HUES64 (cell line): ENCODE data around the gene SLC2A5. TPM values are rescaled to one million over a fixed set of nuclear protein-coding genes. Genes with fewer than 3 reads are reported as not detected.

Source experiments
- H3K27ac ChIP-seq: 2 replicates; pipeline ENCODE4 v1.7.0; 2013; ENCODE audit warnings: low read depth, low read length, inconsistent platforms
- H3K27me3 ChIP-seq: 2 replicates; pipeline ENCODE4 v1.6.1; 2013; ENCODE audit warnings: mild to moderate bottlenecking, low read length; ENCODE audit not compliant: insufficient read depth
- H3K36me3 ChIP-seq: 2 replicates; pipeline ENCODE4 v1.6.1; 2013; ENCODE audit warnings: mild to moderate bottlenecking, low read length; ENCODE audit not compliant: insufficient read depth
- H3K4me1 ChIP-seq: 2 replicates; pipeline ENCODE4 v1.6.1; 2013; ENCODE audit warnings: mild to moderate bottlenecking, low read length, moderate library complexity; ENCODE audit not compliant: insufficient read depth
- H3K4me3 ChIP-seq: 2 replicates; pipeline ENCODE4 v1.5.1; 2013; ENCODE audit warnings: mild to moderate bottlenecking, low read length, moderate library complexity
- H3K9ac ChIP-seq: 2 replicates; pipeline ENCODE4 v1.6.1; 2013; ENCODE audit warnings: mild to moderate bottlenecking, low read depth, low read length
- H3K9me3 ChIP-seq: 2 replicates; pipeline ENCODE4 v1.6.1; 2013; ENCODE audit warnings: low read depth, low read length; ENCODE audit not compliant: insufficient read depth
- WGBS: fragments of 150-250, 120-280 bp; methylation state at CpG from one replicate; pipeline ENCODE4 v1.1.7; 2013; ENCODE audit warnings: missing lambda C conversion rate; 5-methylcytosine and 5-hydroxymethylcytosine counted together
- polyA plus RNA-seq, 2 experiments: library from polyadenylated mRNA; stranded (reverse); fragments of 50-300 nt; gene quantifications; one replicate each; pipeline ENCODE4 v1.2.3, GENCODE V29; 2013

The SLC2A5 gene, protein sequence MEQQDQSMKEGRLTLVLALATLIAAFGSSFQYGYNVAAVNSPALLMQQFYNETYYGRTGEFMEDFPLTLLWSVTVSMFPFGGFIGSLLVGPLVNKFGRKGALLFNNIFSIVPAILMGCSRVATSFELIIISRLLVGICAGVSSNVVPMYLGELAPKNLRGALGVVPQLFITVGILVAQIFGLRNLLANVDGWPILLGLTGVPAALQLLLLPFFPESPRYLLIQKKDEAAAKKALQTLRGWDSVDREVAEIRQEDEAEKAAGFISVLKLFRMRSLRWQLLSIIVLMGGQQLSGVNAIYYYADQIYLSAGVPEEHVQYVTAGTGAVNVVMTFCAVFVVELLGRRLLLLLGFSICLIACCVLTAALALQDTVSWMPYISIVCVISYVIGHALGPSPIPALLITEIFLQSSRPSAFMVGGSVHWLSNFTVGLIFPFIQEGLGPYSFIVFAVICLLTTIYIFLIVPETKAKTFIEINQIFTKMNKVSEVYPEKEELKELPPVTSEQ
- polyA plus RNA-seq (2013, experiment 1 of 2): not detected
- 0.38 TPM for polyA plus RNA-seq (2013, experiment 2 of 2)

- peaks cover 4% of the 10 kb centered on the region; the same call in 1 of the 2 replicates for H3K4me1 ChIP-seq
- H3K27ac ChIP-seq: no peak within 1 kb of the TSS
- no peaks in the 10 kb centered on the region for H3K27me3 ChIP-seq
- H3K36me3 ChIP-seq: no peaks in the 10 kb centered on the region
- no peak within 1 kb of the TSS for H3K4me3 ChIP-seq
- no peaks in the 10 kb centered on the region for H3K9me3 ChIP-seq
- H3K9ac ChIP-seq: no peak within 1 kb of the TSS
- WGBS: 67% methylated on average over 8 of the region's 8 CpGs
Measured at GRCh38 chr1:9069326-9070100, at the start of gene SLC2A5. Gene SLC2A5 (minus strand): TSS chr1:9069635. CDS start chr1:9069536, 99 bp downstream.

DNA sequence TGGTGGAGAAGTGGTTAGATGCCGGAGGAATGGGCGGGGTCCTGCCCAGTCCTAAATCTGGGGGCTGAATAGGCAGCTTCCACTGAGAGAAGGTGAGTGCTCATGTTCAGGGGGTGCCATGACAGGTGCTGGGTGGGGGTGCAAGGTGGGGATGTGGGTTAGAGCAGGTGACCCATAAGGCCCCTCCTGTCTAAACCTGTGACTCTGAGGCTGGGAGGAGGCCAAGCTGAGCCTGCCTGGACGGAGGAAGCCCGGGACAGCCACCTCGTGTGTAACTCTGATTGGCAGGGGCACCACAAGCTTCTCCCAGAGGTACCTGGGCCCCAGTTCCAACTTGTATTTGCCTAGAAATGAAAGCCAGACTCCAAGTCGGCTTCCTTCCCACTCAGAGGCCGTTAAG, 48.8 kb upstream of the SLC2A5 start:
- no peaks in the 10 kb centered on the region for H3K9me3 ChIP-seq
- no peaks in the 10 kb centered on the region for H3K4me1 ChIP-seq
- no peaks in the 10 kb centered on the region for H3K36me3 ChIP-seq
- 94% methylated on average over 7 of the region's 7 CpGs for WGBS
- no peaks in the 10 kb centered on the region for H3K27me3 ChIP-seq
- H3K9ac ChIP-seq: no peak overlapping the region
- no peak overlapping the region for H3K4me3 ChIP-seq
- no peak overlapping the region for H3K27ac ChIP-seq

DNA sequence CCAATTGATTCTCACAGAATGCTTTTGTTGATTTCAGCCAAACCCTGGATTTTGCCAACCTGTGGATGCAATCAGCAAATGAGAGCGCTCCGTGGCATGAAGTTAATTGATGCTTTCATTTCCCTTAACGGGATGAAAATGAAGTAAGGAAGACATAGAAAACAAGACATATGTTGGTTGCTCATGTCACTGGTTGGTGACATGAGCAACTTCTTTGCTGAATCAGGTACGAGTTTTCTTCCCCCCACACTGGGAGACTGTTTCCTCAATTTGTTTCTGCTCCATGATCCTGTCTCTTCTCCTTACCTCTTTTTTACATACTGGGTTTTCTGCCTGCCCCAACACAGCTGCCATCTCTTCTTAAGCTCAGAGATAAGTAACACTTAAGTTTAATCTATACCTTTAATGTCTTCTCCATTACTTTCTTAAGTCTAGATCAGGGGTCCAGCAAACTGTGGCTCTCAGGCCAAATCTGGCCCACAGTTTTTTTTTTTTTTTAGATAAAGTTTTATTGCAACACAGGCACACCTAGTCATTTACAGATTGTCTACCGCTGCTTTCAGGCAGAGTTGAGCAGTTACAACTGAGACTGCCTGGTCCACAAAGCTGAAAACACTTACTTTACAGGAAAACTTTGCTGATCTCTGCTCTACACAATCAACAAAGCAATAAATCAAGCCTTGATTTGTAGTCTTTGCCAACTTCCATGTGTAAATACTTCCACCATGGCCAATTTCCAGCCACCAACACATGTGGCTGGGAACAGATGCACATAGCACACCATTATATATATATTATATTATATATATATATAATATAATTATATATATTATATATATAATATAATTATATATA, 46.1 kb upstream of the SLC2A5 start:
- H3K4me1 ChIP-seq: no peaks in the 10 kb centered on the region
- no peaks in the 10 kb centered on the region for H3K9me3 ChIP-seq
- H3K27me3 ChIP-seq: no peaks in the 10 kb centered on the region
- no peak overlapping the region for H3K9ac ChIP-seq
- no peak overlapping the region for H3K4me3 ChIP-seq
- H3K27ac ChIP-seq: no peak overlapping the region
- no peaks in the 10 kb centered on the region for H3K36me3 ChIP-seq
- 94% methylated on average over 5 of the region's 5 CpGs for WGBS

- H3K36me3 ChIP-seq: no peaks in the 10 kb centered on the region
- H3K9ac ChIP-seq: no peak overlapping the region
Measured at GRCh38 chr1:9112961-9113880, 43.8 kb upstream of the SLC2A5 start.

GRCh38 chr1:9111957-9112356, 42.5 kb upstream of the SLC2A5 start:
- H3K36me3 ChIP-seq: no peaks in the 10 kb centered on the region
- H3K9ac ChIP-seq: no peak overlapping the region
- WGBS: 95% methylated on average over 9 of the region's 9 CpGs
- no peaks in the 10 kb centered on the region for H3K9me3 ChIP-seq
- no peak overlapping the region for H3K27ac ChIP-seq
- no peak overlapping the region for H3K4me3 ChIP-seq
- H3K27me3 ChIP-seq: no peaks in the 10 kb centered on the region
- H3K4me1 ChIP-seq: no peaks in the 10 kb centered on the region

More at GRCh38 chr1:9112961-9113880, 43.8 kb upstream of the SLC2A5 start:
- H3K27me3 ChIP-seq: no peaks in the 10 kb centered on the region
- no peak overlapping the region for H3K27ac ChIP-seq
- no peak overlapping the region for H3K4me3 ChIP-seq
- H3K9me3 ChIP-seq: no peaks in the 10 kb centered on the region
- no peaks in the 10 kb centered on the region for H3K4me1 ChIP-seq
- WGBS: 86% methylated on average over 13 of the region's 13 CpGs

DNA sequence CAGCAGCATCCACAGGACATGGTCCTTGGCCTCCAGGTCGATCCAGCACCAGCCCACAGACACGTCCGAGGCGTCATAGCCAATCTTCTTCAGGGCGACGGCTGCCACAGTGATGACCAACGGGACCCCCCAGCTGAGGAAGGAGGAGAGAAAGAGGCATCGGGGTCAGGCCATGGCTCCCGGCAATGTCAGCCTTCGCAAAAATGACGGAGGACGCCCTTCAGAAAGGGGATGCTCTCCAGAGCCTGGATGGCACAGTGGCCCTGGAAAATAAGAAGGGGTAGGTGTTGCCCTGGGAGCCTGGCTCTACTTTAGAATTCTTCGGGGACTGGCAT, 41.9 kb upstream of the SLC2A5 start:
- no peak overlapping the region for H3K27ac ChIP-seq
- H3K9ac ChIP-seq: no peak overlapping the region
- 92% methylated on average over 13 of the region's 13 CpGs for WGBS
- H3K4me1 ChIP-seq: no peaks in the 10 kb centered on the region
- no peaks in the 10 kb centered on the region for H3K36me3 ChIP-seq
- H3K9me3 ChIP-seq: no peaks in the 10 kb centered on the region
- H3K4me3 ChIP-seq: no peak overlapping the region
- no peaks in the 10 kb centered on the region for H3K27me3 ChIP-seq

- H3K36me3 ChIP-seq: no peaks in the 10 kb centered on the region
- no peaks in the 10 kb centered on the region for H3K27me3 ChIP-seq
- H3K9me3 ChIP-seq: no peaks in the 10 kb centered on the region
- H3K4me3 ChIP-seq: no peak overlapping the region
- no peak overlapping the region for H3K27ac ChIP-seq
- 51% methylated on average over 17 of the region's 18 CpGs for WGBS
- H3K4me1 ChIP-seq: no peaks in the 10 kb centered on the region
- H3K9ac ChIP-seq: no peak overlapping the region
Measured at GRCh38 chr1:9110669-9111356, 41.4 kb upstream of the SLC2A5 start.

DNA sequence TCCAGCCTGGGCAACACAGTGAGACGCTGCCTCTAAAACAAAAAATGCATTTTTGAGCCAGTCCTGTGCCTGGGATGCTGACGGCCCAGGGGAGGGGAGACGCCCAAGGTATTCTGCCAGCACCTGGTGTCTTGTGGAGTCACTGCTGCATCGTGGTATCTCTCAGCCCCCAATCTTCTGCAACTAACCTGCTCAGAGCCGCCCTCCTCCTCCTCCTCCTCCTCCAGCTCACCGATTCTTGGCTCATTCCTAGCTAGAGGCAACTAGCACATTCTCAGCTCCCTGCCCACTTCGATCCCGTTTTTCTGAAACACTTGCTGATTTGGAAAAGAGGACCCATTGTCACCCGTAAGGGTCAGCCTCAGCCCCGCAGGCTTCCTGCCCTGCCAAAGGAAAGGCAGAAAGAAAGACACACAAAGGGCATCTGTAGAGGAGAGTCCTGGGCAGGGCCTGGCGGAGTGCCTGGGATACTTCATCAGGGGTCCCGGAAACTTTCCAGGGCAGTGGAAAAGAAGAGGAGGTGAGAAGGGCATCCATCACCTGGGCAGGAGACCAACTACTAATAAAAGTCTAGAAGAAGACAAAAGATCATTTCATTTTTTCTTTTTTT, 38.7 kb upstream of the SLC2A5 start:
- Histone ChIP-seq H3K4me3 (no peak overlapping the region), H3K27ac (no peak overlapping the region), H3K27me3 (no peaks in the 10 kb centered on the region), H3K4me1 (no peaks in the 10 kb centered on the region), H3K9ac (no peak overlapping the region), H3K36me3 (no peaks in the 10 kb centered on the region), H3K9me3 (no peaks in the 10 kb centered on the region)
- WGBS: 92% methylated on average over 12 of the region's 12 CpGs

DNA sequence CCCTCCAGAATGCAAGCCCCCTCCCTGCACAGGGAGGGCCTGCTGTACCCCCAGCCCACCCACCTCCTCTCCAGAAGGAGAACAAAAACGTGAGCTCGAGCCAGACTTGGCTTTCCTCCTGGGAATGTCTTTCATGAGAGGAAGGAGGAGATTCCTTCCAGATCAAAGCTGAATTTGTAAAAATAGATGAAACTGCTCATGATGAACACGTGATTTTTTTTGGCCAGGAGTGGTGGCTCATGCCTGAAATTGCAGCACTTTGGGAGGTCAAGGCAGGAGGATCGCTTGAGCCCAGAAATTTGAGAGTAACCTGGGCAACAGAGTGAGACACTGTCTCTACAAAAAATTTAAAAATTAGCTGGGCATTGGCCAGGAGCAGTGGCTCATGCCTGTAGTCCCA, 37.7 kb upstream of the SLC2A5 start:
- WGBS: 82% methylated on average over 4 of the region's 4 CpGs
- no peak overlapping the region for H3K4me3 ChIP-seq

More for the DNA sequence above, 37.7 kb upstream of the SLC2A5 start:
- no peak overlapping the region for H3K9ac ChIP-seq
- no peaks in the 10 kb centered on the region for H3K4me1 ChIP-seq
- H3K36me3 ChIP-seq: no peaks in the 10 kb centered on the region
- no peaks in the 10 kb centered on the region for H3K27me3 ChIP-seq
- H3K9me3 ChIP-seq: no peaks in the 10 kb centered on the region
- H3K27ac ChIP-seq: no peak overlapping the region
